GM21825 (cell line): ENCODE data around the gene CEBPZ.
A peak's percentile ranks its signal among the peaks of the same experiment; 100 is the strongest.

Experiments
- ATAC-seq: cut with Tn5 transposase; IDR thresholded peaks from one replicate; pipeline ENCODE4 v1.9.1; 2021; ENCODE audit warnings: mild to moderate bottlenecking, moderate library complexity; ENCODE audit not compliant: unreplicated experiment

The CEBPZ gene

GRCh38 chr2:37180640-37181039 is 50.8 kb downstream of the CEBPZ start:
- no peak for ATAC-seq

GRCh38 chr2:37180006-37180639 is 51.3 kb downstream of the CEBPZ start:
- no peak for ATAC-seq

GRCh38 chr2:37173741-37174140 is 57.7 kb downstream of the CEBPZ start:
- ATAC-seq: no peak

- ATAC-seq: no peak
Observed at GRCh38 chr2:37171624-37171950, 59.8 kb downstream of the CEBPZ start.

GRCh38 chr2:37168217-37168981 is 63.0 kb downstream of the CEBPZ start:
- no peak for ATAC-seq

- no peak for ATAC-seq
Observed at GRCh38 chr2:37167636-37168180, 63.7 kb downstream of the CEBPZ start.

- ATAC-seq: no peak
Observed at GRCh38 chr2:37164757-37165156, 66.6 kb downstream of the CEBPZ start.

- ATAC-seq: peak; percentile 85
Observed at GRCh38 chr2:37156857-37157714, 74.3 kb downstream of the CEBPZ start, which contains the start of gene EIF2AK2. Gene EIF2AK2 (minus strand): TSS chr2:37156980. CDS start chr2:37147806, 9,174 bp downstream.

GRCh38 chr2:37156071-37156856 is 75.1 kb downstream of the CEBPZ start:
- peak; percentile 18 for ATAC-seq

- no peak for ATAC-seq
Observed at GRCh38 chr2:37154785-37155184, 76.6 kb downstream of the CEBPZ start.

GRCh38 chr2:37153224-37153623 is 78.2 kb downstream of the CEBPZ start:
- ATAC-seq: no peak
